Left lung (tissue), 10 donors: ENCODE measurements around the gene SLC25A25. TPM values are rescaled to one million over a fixed set of nuclear protein-coding genes. Genes with fewer than 3 reads are reported as not detected.
"Not testable (repeated sequence)": the region's sequence is repeated elsewhere in the genome, so short reads cannot be mapped to it uniquely, and the experiment has no call there.

Experiments
- ATAC-seq: fragments of 200-7000 bp; cut with Tn5 transposase; one replicate; pipeline ENCODE4 v1.9.1; 2020; ENCODE audit warnings: moderate library complexity
- DNase-seq, 4 donors: peaks; one replicate each; pipeline ENCODE4 v3.0.0-alpha.2; 2013 to 2020
- H3K27ac ChIP-seq, 2 donors: fragments of 200-600 bp; sonication (generic) in 1 of 2; one replicate each; pipeline versions ENCODE4 v1.5.0 to v1.8.0; 2020 to 2021
- H3K27me3 ChIP-seq, 2 donors: fragments of 200-600 bp; sonication (generic) in 1 of 2; one replicate each; pipeline versions ENCODE4 v1.5.0 to v1.8.0; 2020 to 2021
- H3K36me3 ChIP-seq, 2 donors: fragments of 200-600 bp; sonication (generic) in 1 of 2; one replicate each; pipeline versions ENCODE4 v1.5.0 to v1.8.0; 2020 to 2021
- H3K4me1 ChIP-seq, 2 donors: fragments of 200-600 bp; one replicate each; pipeline ENCODE4 v1.8.0; 2021
- H3K4me3 ChIP-seq, 2 donors: fragments of 200-600 bp; sonication (generic) in 1 of 2; one replicate each; pipeline versions ENCODE4 v1.5.0 to v1.8.0; 2020 to 2021; ENCODE audit warnings: mild to moderate bottlenecking in 1 of 2
- H3K9me3 ChIP-seq, 2 donors: fragments of 200-600 bp; sonication (generic) in 1 of 2; one replicate each; pipeline versions ENCODE4 v1.5.0 to v1.8.0; 2020 to 2021
- CTCF ChIP-seq, 2 donors: fragments of 200-600 bp; sonication (generic) in 1 of 2; IDR thresholded peaks; one replicate each; pipeline versions ENCODE4 v1.5.0 to v1.8.0; 2021; ENCODE audit warnings: antibody characterized with exemption in 2 of 2
- intact Hi-C, 2 donors: fragments of 100-400 bp; cut with DNase I; formaldehyde crosslinking; loops; one replicate each; pipeline versions ENCODE4 v1.11.2 to v1.14.2; 2022
- polyA plus RNA-seq, 6 donors: library from polyadenylated mRNA; unstranded; fragments of 120-200 nt; gene quantifications; one replicate each; pipeline ENCODE4 v1.2.1, GENCODE V29; 2013; ENCODE audit not compliant: insufficient read length in 6 of 6
- total RNA-seq, 2 donors: library from RNA; stranded (reverse); fragmentation: NEBNext Ultra II Directional; extraction: Animal tissue kit (Norgen Biotek cat#: 25700); gene quantifications; one replicate each; pipeline ENCODE4 v1.2.1, GENCODE V29; 2021
- donor health status: DM: no; HTN: yes; CAD: no.
- donor health status: DM: no; HTN: no; CAD: no.

Gene SLC25A25
- total and polyA plus RNA-seq, 8 donors, result 9.8 to 21.0 (median 15.4) TPM

- TF ChIP-seq CTCF (IDR thresholded peaks at IDR 0.05), result no peak
- DNase-seq, result no peak
These were observed 34.4 kb upstream of the SLC25A25 start for GRCh38 chr9:128033609-128034008.

GRCh38 chr9:128034821-128035652 lies 33.0 kb upstream of the SLC25A25 start:
- peak; percentile 99 for ATAC-seq
- intact Hi-C loops, result loop anchor here (2.0 to 10.0 kb wide), 2 partner anchors 90 to 92 kb away; no protein-coding TSS in a partner anchor

More at GRCh38 chr9:128033609-128034008, 34.4 kb upstream of the SLC25A25 start:
- Histone ChIP-seq H3K36me3 (no peaks in the 10 kb centered on the region), H3K4me1 (peaks cover 0 to 2% of the 10 kb centered on the region in 2 donors), H3K27ac (no peak overlapping the region), H3K9me3 (no peaks in the 10 kb centered on the region), H3K4me3 (no peak overlapping the region), H3K27me3 (no peaks in the 10 kb centered on the region)
- no peak for ATAC-seq
- intact Hi-C loops, result loop anchor here (2.0 to 10.0 kb wide), 2 partner anchors 89 to 91 kb away; no protein-coding TSS in a partner anchor

GRCh38 chr9:128036522-128036921 lies 31.5 kb upstream of the SLC25A25 start:
- H3K36me3 ChIP-seq, DNase-seq: not testable (repeated sequence)
- intact Hi-C loops, result loop anchor here in 1 of 2 donors (10.0 kb wide), 1 partner anchor 92 kb away; no protein-coding TSS in a partner anchor

More at GRCh38 chr9:128034821-128035652, 33.0 kb upstream of the SLC25A25 start:
- Histone ChIP-seq H3K9me3 (no peaks in the 10 kb centered on the region), H3K27me3 (no peaks in the 10 kb centered on the region), H3K27ac (no peak overlapping the region), H3K4me3 (no peak overlapping the region), H3K36me3 (no peaks in the 10 kb centered on the region), H3K4me1 (peaks cover 0 to 2% of the 10 kb centered on the region in 2 donors)
- peak; percentile 28 to 79 (median 70) for DNase-seq
- TF ChIP-seq CTCF (IDR thresholded peaks at IDR 0.05), result peak; percentile 76 to 93

GRCh38 chr9:128040783-128041182 lies 27.2 kb upstream of the SLC25A25 start:
- H3K9me3 ChIP-seq, H3K36me3 ChIP-seq, H3K27ac ChIP-seq, intact Hi-C loops, ATAC-seq, H3K27me3 ChIP-seq, H3K4me3 ChIP-seq, H3K4me1 ChIP-seq, DNase-seq: not testable (repeated sequence)

More at GRCh38 chr9:128036522-128036921, 31.5 kb upstream of the SLC25A25 start:
- H3K27ac ChIP-seq, H3K9me3 ChIP-seq, H3K4me1 ChIP-seq, H3K4me3 ChIP-seq, H3K27me3 ChIP-seq, ATAC-seq: not testable (repeated sequence)

- intact Hi-C loops, result no loop called here
These were observed 26.0 kb upstream of the SLC25A25 start for GRCh38 chr9:128042043-128042442.

More at GRCh38 chr9:128042043-128042442, 26.0 kb upstream of the SLC25A25 start:
- no peak overlapping the region for H3K27ac ChIP-seq
- DNase-seq, result no peak
- no peaks in the 10 kb centered on the region for H3K36me3 ChIP-seq
- H3K4me3 ChIP-seq, result no peak overlapping the region
- no peaks in the 10 kb centered on the region for H3K4me1 ChIP-seq
- no peak for ATAC-seq
- TF ChIP-seq CTCF (IDR thresholded peaks at IDR 0.05), result no peak
- H3K9me3 ChIP-seq, result no peaks in the 10 kb centered on the region
- H3K27me3 ChIP-seq, result no peaks in the 10 kb centered on the region
